Adrenal gland (tissue), 12 donors: ENCODE results near the gene ANK2. TPM values are rescaled to one million over a fixed set of nuclear protein-coding genes. Genes with fewer than 3 reads are reported as not detected.

Experiments used
- DNase-seq, 7 donors: peaks; one replicate each; pipeline ENCODE4 v3.0.0-alpha.2; 2019 to 2020
- H3K27ac ChIP-seq, 5 donors: fragments of 200-600 bp; sonication (generic) in 4 of 5; 1 replicate in 3 of 5; 2 replicates in 2 of 5; pipeline versions ENCODE4 v1.5.1 to v1.8.0; 2016 to 2020; ENCODE audit warnings: mild to moderate bottlenecking in 1 of 5
- H3K27me3 ChIP-seq: fragments of 200-600 bp; 2 replicates; pipeline ENCODE4 v1.8.0; 2021
- H3K36me3 ChIP-seq, 2 donors: fragments of 200-600 bp; replicated peaks in 1 of 2; 1 replicate in 1 of 2; 2 replicates in 1 of 2; pipeline versions ENCODE4 v1.5.1 to v1.8.0; 2018 to 2022
- H3K4me1 ChIP-seq, 2 donors: fragments of 200-600 bp; replicated peaks in 1 of 2; 1 replicate in 1 of 2; 2 replicates in 1 of 2; pipeline versions ENCODE4 v1.5.1 to v1.8.0; 2018 to 2021
- H3K4me3 ChIP-seq, 4 donors: fragments of 200-600 bp; sonication (generic) in 3 of 4; one replicate each; pipeline ENCODE4 v1.5.1; 2016 to 2018
- H3K9me3 ChIP-seq, 3 donors: fragments of 200-600 bp; sonication (generic) in 1 of 3; replicated peaks in 1 of 3; 1 replicate in 2 of 3; 2 replicates in 1 of 3; pipeline versions ENCODE4 v1.5.1 to v1.8.0; 2016 to 2021
- POLR2A ChIP-seq, 2 donors: fragments of 450-650 bp; IDR thresholded peaks; one replicate each; pipeline ENCODE4 v1.6.1; 2017; ENCODE audit warnings: antibody characterized with exemption in 2 of 2, mild to moderate bottlenecking in 2 of 2, moderate library complexity in 1 of 2
- WGBS, 4 donors: extraction: QIAGEN DNeasy Blood & Tissue Kit in 2 of 4; methylation state at CpG; one replicate each; pipeline versions ENCODE4 v1.1.5 to v1.1.7; 2013 to 2017; 5-methylcytosine and 5-hydroxymethylcytosine counted together
- intact Hi-C, 2 donors: fragments of 100-400 bp; cut with DNase I; formaldehyde crosslinking; loops; one replicate each; pipeline versions ENCODE4 v1.14.1 to v1.15.0; 2022 to 2023
- polyA plus RNA-seq, 3 donors: library from polyadenylated mRNA; stranded (reverse); fragments of 200-250 nt in 2 of 3; fragments of 350-450 nt in 1 of 3; fragmentation: Illumina TruSeq in 1 of 3; extraction: RNeasy Lipid Tissue Mini Kit (QIAGEN cat#74804) in 1 of 3; gene quantifications; one replicate each; pipeline ENCODE4 v1.2.3, GENCODE V29; 2013 to 2014
- total RNA-seq, 9 donors: library from RNA; depleted of rRNA in 4 of 9; stranded (reverse); fragments of >200 nt in 4 of 9; fragments of 120-200 nt in 1 of 9; fragmentation: NEBNext Ultra II Directional in 1 of 9; extraction: Animal tissue kit (Norgen Biotek cat#: 25700) in 1 of 9; gene quantifications; one replicate each; pipeline versions ENCODE4 v1.1.0 to v1.2.4, GENCODE V29; 2013 to 2023
- TF ChIP-seq, protein P1 (sequence below), 6 experiments: fragments of 450-650 bp in 4 of 6; fragments of 200-600 bp in 2 of 6; sonication (generic) in 1 of 6; IDR thresholded peaks; 1 replicate in 5 of 6; 2 replicates in 1 of 6; pipeline versions ENCODE4 v1.5.1 to v1.8.0; 2016 to 2021; ENCODE audit warnings: antibody characterized with exemption in 6 of 6, mild to moderate bottlenecking in 2 of 6, moderate library complexity in 1 of 6
- donor health status: healthy with polysubstance abuse.
- donor health status: Bipolar disorder and iron deficiency.
- donor health status: DM: yes; HTN: yes; CAD: no.
- donor health status: DM: no; HTN: no; CAD: no.
- donor health status: DM: no; HTN: no; CAD: no.
- donor health status: DM: yes; HTN: yes; CAD: no.

The ANK2 gene
- total and polyA plus RNA-seq, 12 donors: 6.5 to 229 (median 56.1) TPM

DNA sequence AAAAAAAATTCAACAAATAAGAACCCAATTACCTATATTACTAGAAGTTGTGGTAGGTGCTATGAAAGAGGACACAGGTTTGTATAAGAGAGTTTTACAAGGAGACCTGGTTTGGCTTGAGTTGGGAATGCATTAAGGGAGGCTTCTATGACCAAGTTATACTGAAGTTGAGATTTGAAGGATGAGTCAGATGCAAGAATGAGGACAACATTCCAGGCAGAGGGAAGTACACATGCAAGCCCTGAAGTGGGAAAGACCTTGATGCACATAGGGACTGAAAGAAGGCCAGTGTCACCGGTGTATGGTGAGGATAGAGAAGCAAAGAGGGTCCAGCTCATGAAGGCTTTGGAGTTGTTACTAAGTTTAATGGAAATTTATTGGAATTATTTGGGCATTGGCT lies 52.2 kb downstream of the ANK2 start:
- H3K27me3 ChIP-seq: no peaks in the 10 kb centered on the region
- H3K4me3 ChIP-seq: no peak overlapping the region
- H3K4me1 ChIP-seq: no peaks in the 10 kb centered on the region
- no peaks in the 10 kb centered on the region for H3K9me3 ChIP-seq
- intact Hi-C loops: no loop called here
- WGBS, 4 donors: 56 to 76% (median 65%) methylated on average over 1 of the region's 1 CpG
- H3K36me3 ChIP-seq: no peaks in the 10 kb centered on the region
- TF ChIP-seq, protein P1, sequence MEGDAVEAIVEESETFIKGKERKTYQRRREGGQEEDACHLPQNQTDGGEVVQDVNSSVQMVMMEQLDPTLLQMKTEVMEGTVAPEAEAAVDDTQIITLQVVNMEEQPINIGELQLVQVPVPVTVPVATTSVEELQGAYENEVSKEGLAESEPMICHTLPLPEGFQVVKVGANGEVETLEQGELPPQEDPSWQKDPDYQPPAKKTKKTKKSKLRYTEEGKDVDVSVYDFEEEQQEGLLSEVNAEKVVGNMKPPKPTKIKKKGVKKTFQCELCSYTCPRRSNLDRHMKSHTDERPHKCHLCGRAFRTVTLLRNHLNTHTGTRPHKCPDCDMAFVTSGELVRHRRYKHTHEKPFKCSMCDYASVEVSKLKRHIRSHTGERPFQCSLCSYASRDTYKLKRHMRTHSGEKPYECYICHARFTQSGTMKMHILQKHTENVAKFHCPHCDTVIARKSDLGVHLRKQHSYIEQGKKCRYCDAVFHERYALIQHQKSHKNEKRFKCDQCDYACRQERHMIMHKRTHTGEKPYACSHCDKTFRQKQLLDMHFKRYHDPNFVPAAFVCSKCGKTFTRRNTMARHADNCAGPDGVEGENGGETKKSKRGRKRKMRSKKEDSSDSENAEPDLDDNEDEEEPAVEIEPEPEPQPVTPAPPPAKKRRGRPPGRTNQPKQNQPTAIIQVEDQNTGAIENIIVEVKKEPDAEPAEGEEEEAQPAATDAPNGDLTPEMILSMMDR (IDR thresholded peaks at IDR 0.05): no peak
- TF ChIP-seq POLR2A (IDR thresholded peaks at IDR 0.05): no peak
- no peak overlapping the region for H3K27ac ChIP-seq
- DNase-seq: no peak

DNA sequence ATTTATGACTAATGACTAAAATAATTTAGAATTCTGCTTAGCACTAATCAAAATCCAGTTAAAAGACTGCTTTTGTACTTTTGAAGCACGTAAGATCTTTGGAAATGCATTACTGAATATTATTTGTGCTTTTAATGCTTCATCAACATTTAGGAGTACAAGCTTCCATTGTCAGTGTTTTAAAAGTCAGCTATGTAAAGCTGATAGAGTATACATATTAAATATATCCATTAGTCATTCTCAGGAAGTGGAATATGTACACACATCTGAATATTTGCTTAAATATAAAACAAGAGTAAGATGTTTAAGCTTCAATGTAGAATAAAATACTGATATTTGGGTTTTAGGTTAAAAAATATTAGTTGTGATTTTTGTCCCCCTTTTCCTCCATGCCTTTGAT lies 54.1 kb downstream of the ANK2 start:
- TF ChIP-seq, protein P1 (IDR thresholded peaks at IDR 0.05): no peak
- TF ChIP-seq POLR2A (IDR thresholded peaks at IDR 0.05): no peak
- H3K27me3 ChIP-seq: no peaks in the 10 kb centered on the region
- H3K36me3 ChIP-seq: no peaks in the 10 kb centered on the region
- H3K4me1 ChIP-seq: no peaks in the 10 kb centered on the region
- no peak overlapping the region for H3K27ac ChIP-seq
- intact Hi-C loops: no loop called here
- no peak for DNase-seq
- no peaks in the 10 kb centered on the region for H3K9me3 ChIP-seq
- 66 to 87% (median 78%) methylated on average over 1 of the region's 1 CpG for WGBS, 4 donors
- H3K4me3 ChIP-seq: no peak overlapping the region

DNA sequence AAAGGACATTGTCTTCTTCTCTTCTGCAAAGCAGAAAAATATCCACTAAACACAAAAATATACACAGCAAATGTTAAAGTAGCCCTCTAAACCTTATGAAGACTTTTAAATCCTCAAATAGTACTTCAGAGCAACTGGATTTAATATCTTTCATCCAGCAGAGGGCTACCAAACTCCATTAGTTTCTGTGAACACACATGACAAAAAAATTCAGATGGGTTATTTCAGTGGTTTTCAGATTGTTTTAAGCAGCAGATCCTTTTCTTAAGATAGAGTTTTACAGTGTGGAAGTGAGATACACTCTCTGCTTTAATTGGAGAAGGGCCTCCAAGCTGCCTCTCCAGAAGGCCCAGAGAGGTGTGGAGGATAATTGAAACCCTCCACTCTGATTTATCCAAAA lies 56.7 kb downstream of the ANK2 start:
- DNase-seq: no peak
- Histone ChIP-seq H3K36me3 (no peaks in the 10 kb centered on the region), H3K27me3 (no peaks in the 10 kb centered on the region), H3K9me3 (no peaks in the 10 kb centered on the region), H3K4me1 (peaks cover 0 to 12% of the 10 kb centered on the region in 2 donors), H3K27ac (no peak overlapping the region), H3K4me3 (no peak overlapping the region)
- TF ChIP-seq, protein P1 (IDR thresholded peaks at IDR 0.05): peak; percentile 26 to 63 (median 52)
- no peak for TF ChIP-seq POLR2A (IDR thresholded peaks at IDR 0.05)
- intact Hi-C loops: no loop called here

DNA sequence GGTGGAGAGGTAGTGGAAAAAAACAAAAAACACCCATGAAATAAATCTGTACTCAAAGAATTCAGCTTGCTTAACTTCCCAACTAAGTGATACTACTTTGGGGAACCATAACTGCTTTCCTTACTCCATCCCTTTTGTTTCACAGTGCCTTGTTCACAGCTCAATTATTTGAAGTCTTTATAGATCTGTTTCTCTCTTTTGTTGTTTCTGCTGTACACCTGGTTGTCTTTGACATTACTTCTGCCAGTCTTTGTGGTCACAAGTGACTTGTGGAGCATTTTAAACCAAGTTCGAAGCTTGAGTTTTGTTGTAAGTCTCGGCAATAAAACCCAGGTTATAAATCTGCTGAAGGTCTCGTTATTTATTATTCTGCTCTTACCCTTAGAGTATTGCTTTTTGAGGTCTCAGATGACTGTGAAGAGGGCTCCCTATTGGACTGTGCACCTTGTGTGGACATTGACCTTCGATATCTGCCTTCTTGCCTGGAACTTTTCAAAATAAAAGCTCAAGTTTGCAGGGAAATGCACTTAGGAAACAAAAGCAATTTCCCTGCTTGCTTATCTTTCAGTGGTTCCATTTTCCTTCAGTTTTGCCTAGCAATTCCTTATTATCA lies 59.8 kb downstream of the ANK2 start:
- intact Hi-C loops: no loop called here
- peak in 2 of 7 donors; percentile 6 to 20 for DNase-seq
- Histone ChIP-seq H3K4me3 (no peak overlapping the region), H3K27me3 (no peaks in the 10 kb centered on the region), H3K36me3 (no peaks in the 10 kb centered on the region), H3K9me3 (no peaks in the 10 kb centered on the region), H3K27ac (no peak overlapping the region), H3K4me1 (peaks cover 0 to 12% of the 10 kb centered on the region in 2 donors)
- TF ChIP-seq, protein P1 (IDR thresholded peaks at IDR 0.05): no peak
- no peak for TF ChIP-seq POLR2A (IDR thresholded peaks at IDR 0.05)
- WGBS, 4 donors: 28 to 36% (median 31%) methylated on average over 4 of the region's 4 CpGs
